Activated CD8-positive, alpha-beta memory T cell treated with anti-CD3 and anti-CD28 coated beads, Interleukin-2, amount 50 U/mL, for 1 hour (primary cell): ENCODE measurements around the gene EXD3.
"Not testable (repeated sequence)": the region's sequence is repeated elsewhere in the genome, so short reads cannot be mapped to it uniquely, and the experiment has no call there.

ENCODE experiments used
- DNase-seq: peaks from one replicate; pipeline ENCODE4 v3.0.0-alpha.2; 2020; ENCODE audit errors: extremely low read depth

EXD3 gene

DNA sequence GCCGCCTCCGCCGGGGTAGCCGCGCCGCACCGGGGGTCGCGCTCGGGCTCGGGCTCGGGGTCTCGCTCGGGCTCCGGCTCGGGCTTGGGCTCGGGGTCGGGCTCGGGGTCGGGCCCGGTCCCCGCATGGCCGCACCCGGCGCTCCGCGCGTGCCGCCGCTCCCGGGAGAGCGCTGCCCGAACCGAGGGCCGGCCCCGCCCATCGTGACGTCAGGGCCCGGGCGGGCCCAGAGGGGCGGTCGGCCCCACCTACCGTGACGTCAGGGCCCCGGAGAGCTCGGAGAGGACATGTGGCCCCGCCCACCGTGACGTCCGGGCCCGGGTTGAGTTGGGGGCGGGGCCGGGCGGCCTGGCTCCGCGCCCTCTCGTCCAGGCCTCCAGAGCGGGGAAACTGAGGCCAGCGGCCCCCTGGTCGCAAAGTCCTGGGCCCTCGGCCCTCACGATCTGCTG is 36.2 kb upstream of the EXD3 start, which contains the start of gene NSMF:
TSS of gene NSMF (minus strand) at position 183 of the 449 bp plus-strand sequence. CDS start 232 bp downstream, outside the sequence.
- DNase-seq: peak; percentile 83

DNA sequence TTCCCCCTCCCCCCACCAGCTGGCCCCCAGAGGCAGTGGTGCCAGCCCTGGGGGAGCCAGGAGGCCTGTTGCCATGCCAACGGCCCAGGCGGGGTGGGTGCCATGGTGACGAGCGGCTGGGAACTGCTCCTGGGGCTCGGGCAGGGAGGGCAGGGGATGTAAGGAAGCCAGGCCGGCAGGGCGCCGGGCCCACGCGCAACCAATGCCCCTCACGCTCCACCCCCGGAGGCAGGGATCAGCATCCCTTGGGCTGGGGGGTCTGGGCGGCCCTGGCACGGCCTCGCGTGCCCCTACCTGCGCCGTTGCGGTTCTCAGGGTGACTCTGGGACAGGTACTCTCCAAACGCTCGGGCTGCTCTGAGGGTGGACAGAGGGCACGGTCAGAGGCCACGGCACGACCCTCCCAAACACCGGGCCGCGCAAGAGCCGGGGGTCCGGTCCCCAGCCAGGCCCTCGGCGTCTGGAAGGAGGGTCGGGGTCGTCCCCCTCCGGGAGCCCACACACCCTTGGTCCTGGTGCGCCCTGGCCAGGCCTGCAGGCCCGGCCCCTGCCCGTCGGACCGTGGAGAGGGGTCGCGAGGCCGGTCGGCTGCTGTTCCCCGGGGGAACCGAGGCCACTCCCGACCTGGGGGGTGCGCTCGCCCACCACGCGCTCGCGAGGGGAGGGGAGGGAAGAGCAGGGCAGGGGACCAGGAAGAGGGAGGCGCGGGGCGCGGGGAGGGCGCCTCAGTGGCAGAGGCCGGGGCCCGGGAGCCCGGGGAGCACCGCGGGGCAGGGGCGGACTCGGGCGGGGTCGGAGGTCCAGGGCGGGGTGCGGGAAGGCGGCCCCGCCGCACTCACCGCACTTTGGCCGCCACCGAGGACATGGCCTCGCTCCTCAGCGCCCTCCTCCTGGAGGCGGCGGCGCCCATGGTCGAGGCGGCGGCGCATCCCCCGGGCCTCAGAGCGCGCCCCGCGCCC is 35.5 kb upstream of the EXD3 start:
- DNase-seq: no peak

DNA sequence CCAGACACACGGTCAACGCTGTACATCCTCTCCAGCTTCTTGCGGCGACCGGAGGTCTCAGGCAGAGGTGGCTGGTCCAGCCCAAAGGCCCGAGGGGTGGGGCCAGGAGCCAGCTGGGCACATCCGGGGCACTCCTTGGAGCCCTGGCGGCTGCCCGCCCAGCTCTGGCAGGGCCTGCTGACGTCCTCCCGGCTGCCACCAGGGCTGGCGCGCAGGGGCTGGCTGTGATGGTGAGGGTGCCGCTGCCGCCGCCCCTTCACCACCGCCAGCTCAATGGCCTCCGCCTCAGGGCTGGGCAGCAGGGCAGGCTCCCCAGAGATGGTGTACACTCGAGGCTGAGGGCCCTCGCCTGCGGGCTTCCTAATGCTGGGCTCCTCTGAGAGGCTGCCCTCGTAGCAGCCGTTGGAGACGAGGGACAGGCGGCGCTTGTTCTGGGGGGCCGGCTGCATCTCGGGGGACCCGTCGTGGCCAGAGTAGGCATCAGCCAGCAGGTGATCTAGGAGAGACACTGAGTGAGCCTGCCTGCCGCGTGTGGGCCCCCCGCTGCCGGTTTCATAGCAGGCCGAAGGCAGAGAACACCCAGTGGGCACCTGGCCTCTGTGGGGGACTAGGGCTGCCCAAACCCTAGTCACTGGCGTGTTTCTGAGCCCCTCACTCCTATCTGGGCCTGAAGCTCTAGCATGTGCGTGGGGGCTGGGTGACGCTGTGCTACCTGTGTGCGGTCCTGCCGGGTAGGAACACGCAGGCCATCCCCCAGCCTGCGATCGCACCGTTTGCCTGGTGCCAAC is 34.6 kb upstream of the EXD3 start:
- DNase-seq: no peak

DNA sequence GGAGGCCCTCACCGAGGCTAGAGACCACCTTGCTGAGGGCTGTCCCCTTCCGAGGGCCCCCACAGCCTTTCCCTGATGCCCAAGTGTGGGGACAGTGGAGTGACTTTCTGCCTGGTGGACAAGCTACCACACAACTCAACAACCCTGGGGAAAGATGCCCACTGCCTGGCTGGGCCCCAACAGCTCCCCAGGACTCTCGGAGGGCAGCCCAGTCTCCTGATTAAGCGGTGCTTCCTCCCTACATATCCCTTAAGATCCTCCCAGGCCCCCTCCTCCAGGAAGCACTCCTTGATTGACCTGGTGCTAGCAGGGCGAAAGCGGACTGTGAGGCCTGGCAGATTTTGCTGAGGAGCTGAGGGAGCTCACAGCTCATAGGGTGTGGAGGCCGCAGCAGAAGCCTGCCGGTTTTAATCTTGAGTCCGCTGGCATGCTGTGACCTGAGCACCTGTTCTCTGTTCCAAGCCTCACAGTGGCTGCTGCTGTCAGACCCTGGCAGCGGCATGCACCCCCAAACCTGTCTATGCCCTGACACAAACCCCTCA is 34.0 kb upstream of the EXD3 start:
- DNase-seq: no peak

DNA sequence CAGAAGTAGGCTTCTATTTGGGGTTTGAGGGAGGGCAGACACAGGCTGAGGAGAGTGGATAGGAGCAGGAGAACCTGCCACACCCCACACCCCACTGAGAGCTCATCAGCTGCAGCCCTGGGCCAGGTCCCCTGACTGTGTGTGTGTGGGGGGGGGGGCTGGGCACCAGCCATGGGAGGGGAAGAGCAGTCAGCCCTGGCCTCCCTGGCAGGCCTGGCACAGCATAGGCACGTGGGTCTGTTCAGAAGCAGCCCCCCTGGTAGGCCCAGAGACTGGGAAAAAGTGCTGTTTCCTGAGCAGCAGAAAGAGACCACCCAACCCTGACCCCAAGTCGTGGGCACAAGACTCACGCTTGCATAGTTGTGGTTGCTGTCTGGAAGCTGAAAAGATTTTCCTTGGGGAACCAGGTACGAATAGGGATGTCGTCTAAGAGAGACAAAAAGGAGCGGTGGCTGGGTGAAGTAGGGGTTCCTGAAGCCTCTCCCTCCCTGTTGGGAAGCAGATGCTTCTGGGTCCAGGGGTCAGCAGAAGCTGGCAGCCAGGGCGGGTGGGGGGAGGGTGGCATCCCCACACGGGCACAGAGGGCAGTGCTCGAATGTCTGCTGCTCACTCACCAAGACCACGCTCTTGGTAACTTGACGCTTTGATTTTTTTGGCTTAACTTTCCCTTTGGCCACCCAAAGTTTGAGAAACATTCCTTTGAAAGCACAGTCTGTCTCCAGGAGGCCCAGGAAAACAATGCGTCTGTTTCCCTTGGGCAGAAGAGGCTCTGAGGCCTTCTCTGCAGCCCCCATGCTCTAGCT is 33.3 kb upstream of the EXD3 start:
- no peak for DNase-seq

DNA sequence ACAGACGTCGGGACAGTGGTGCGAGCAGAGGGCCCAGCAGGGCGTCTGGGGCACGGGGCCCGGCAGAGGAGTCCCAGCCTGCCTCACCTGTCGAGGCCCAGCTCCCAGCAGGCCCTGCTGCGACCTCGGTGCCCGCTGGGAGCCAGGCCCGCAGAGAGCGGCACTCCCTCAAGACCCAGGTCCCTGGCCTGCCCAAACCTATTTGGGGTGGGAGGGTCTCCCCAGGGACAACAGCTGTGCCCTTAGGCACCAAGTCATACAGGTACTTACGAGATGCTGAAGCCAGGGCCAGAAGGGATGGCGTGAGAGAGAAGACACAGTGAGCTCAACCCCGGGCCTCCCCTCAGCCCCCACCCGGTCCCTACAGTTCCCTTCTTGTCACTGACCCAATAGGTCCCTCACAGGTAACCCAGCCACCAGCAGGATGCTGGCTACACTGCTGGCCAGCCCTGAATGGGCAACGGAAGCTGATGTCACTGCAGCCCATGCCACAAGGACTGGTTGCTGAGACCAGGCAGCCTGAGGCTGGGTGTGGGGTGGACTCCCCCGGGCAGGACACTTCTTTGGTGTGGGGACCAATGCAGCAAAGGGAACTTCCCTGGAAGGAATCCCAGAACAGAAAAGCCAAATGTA is 32.5 kb upstream of the EXD3 start:
- DNase-seq: no peak

DNA sequence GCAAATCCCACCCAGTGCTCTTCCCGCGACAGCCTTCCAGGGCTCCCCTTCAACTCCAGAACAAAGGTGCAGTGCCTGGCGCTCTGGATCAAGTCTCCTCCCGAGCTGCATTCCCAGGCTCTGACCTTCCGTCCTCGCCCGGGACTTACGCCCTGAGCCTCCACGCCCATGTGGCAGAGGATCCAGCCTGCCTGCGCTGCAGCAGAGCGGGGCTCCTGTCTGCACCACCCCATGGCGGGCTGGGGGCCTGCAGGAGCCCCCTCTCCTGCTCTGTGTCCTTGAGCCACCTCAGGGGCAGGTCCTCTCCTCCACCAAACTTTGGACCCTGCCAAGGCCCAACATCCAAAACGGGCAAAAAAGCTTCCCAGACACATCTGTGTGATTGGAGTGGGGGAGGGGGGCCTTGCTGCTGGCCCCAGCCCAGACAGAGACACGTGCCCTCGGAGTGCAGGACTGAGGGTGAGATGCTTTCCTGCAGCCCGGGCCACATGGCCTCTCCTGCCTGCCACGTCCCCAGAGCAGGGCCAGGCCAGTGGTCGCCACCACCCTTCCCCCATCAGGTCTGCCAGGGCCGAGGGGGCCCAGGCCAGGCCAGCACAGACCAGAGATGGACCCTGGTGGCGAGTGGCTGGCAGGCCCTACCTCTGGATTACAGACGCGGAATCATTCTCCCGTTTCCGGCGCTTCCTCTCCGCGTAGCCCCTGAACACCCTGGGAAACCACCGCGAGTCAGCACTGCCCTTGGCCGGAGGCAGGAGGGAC is 31.8 kb upstream of the EXD3 start:
- no peak for DNase-seq

DNA sequence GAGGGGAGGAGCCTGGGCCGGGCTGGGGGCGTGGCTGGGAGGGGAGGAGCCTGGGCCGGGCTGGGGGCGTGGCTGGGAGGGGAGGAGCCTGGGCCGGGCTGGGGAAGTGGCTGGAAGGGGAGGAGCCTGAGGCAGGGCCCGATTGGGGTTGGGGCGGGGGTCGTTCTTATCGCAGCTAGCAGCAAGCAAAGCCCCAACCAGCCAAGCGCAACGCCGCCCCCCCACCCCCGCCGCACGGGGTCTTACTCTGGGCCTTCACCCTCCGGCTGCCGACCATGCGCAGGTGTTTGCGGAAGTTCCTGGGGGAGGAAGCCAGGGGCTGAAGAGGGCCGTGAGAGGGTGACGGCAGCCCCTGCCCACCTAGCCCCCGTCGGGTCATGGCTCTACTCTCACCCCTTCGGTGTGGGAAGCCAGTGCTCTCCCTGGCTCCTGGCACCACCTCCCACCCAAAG is 31.2 kb upstream of the EXD3 start:
- DNase-seq: no peak

DNA sequence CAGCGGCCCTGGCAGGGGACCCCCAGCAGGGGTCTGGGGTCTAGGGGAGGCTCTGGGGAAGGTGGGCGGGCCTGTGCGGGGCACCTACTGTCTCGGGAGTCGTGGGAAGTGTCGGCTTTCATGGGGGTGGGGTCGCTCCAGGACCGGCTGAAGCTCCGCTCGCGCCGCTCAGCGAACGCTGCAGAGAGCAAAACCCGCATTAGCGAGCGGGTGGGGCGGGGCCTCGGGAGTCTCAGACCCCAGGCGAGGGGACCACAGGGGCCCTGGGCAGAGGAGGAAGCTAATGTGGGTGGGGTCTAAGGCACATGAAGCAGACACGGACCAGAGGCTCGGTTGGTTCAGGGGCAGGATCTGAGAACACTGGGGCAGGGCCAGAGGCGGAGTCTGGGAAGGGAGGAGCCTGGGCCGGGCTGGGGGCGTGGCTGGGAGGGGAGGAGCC is 30.7 kb upstream of the EXD3 start:
- DNase-seq: no peak

DNA sequence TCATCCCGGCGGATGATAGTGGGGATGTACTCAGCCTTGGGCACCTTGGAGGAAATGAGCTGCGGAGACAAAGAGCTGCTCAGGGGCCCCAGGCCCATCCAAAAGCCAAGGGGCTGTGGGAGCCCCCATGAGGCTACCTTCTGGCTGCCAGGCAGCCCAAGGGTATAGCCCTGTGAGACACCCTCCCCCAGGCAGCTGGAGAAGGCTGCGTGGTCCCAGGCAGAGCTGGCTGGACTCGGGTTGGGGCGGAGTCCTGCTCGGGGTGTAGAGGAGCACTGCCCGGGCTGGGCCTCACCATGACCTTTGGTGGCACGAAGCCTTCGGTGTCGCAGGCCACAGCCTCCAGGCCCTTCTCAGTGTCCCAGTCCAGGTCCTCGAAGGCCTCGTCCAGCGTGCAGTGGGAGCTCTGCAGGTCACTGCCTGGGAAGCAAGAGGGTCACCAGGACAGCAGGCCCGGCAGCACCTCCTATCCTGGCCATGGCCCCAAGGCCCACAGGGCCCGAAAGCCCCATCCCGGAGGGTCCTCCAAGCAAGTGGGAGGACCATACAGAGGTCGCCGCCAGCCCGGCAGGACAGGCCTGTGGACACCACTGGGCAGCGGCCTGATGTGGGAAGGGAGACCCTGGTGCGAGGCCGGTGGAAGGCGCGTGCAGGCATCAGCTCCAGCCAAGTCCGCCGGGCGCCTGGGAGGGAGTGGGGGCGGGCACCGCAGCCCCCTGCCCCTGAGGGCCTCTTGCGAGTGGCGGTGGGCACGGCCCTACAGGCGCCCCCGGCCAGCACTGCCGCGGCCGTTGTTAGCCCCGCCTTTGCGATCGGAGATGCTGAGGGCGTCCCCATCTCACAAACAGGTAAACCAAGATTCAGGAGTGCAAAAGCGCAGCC is 30.0 kb upstream of the EXD3 start:
- DNase-seq: no peak

DNA sequence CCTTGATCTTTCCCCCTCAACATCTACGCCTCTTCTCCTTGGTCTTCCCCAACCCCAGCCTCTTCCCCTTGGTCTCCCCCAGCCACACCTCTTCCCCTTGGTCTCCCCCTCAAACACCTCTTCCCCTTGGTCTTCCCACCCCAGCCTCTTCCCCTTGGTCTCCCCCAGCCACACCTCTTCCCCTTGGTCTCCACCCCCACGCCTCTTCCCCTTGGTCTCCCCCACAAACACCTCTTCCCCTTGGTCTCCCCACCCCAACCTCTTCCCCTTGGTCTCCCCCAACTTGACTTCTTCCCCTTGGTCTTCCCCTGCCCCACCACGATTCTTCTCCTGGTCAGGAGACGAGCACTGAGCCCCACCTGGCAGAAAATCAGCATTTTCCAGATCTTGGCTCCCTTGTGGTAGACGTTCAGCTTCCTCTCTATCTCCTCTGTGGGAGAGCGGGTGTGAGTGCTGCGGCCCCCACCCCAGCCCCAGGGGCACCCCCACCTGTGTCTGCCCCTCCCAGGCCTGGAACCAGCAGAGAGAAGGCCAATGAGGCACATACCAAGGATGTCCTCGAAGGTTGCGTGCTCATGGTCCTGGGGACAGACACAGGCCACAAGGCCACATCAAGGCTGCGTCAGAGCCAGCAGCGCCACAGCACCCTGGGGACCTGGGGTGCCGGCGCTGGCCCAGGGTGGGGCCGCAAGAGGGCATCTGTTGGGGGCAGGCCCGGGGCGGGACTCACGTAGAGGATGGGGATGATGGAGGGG is 29.2 kb upstream of the EXD3 start:
- no peak for DNase-seq

DNA sequence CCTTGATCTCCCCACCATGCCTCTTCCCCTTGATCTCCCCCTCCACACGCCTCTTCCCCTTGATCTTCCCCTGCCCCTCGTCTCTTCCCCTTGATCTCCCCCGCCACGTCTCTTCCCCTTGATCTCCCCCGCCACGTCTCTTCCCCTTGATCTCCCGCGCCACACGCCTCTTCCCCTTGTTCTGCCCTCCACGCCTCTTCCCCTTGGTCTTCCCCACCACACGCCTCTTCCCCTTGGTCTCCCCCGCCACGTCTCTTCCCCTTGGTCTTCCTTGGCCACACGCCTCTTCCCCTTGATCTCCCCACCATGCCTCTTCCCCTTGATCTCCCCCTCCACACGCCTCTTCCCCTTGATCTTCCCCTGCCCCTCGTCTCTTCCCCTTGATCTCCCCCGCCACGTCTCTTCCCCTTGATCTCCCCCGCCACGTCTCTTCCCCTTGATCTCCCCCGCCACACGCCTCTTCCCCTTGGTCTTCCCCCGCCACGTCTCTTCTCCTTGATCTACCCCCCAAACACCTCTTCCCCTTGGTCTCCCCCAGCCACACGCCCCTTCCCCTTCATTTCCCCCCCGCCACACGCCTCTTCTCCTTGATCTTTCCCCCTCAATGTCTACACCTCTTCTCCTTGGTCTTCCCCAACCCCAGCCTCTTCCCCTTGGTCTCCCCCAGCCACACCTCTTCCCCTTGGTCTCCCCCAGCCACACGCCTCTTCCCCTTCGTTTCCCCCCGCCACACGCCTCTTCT is 28.5 kb upstream of the EXD3 start:
- not testable (repeated sequence) for DNase-seq

DNA sequence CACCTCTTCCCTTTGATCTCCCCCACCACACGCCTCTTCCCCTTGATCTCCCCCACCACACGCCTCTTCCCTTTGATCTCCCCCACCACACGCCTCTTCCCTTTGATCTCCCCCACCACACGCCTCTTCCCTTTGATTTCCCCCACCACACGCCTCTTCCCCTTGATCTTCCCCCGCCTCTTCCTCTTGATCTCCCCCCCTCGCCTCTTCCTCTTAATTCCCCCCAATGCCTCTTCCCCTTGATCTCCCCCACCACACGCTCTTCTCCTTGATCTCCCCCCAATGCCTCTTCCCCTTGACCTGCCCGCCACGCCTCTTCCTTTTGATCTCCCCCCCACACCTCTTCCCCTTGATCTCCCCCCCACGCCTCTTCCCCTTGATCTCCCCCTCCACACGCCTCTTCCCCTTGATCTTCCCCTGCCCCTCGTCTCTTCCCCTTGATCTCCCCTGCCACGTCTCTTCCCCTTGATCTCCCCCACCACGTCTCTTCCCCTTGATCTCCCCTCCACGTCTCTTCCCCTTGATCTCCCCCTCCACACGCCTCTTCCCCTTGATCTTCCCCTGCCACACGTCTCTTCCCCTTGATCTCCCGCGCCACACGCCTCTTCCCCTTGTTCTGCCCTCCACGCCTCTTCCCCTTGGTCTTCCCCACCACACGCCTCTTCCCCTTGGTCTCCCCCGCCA is 27.7 kb upstream of the EXD3 start:
- peak; percentile 39 for DNase-seq

DNA sequence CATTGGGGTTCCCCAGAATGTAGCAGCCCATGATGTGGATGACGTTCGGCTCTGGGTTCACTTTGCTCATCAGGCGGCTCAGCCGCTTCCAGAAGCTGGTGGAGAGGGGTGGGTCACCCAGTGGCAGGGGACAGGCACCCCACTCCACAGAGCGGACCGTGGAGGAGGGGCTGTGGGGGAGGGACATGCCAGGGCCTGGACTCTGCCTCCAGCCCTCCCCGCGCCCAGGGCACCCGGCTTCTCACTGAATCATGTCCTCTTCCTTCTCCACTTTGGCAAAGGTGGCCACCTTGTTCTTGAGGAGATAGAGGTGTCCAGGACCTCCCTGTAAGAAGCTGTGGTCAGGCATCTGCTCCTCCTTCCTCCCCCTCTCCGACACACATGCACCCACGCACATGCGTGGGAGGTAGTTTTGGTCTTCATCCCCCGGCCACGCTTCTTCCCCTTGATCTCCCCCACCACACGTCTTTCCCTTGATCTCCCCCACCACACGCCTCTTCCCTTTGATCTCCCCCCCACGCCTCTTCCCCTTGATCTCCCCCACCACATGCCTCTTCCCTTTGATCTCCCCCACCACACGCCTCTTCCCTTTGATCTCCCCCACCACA is 27.1 kb upstream of the EXD3 start:
- DNase-seq: peak; percentile 22

DNA sequence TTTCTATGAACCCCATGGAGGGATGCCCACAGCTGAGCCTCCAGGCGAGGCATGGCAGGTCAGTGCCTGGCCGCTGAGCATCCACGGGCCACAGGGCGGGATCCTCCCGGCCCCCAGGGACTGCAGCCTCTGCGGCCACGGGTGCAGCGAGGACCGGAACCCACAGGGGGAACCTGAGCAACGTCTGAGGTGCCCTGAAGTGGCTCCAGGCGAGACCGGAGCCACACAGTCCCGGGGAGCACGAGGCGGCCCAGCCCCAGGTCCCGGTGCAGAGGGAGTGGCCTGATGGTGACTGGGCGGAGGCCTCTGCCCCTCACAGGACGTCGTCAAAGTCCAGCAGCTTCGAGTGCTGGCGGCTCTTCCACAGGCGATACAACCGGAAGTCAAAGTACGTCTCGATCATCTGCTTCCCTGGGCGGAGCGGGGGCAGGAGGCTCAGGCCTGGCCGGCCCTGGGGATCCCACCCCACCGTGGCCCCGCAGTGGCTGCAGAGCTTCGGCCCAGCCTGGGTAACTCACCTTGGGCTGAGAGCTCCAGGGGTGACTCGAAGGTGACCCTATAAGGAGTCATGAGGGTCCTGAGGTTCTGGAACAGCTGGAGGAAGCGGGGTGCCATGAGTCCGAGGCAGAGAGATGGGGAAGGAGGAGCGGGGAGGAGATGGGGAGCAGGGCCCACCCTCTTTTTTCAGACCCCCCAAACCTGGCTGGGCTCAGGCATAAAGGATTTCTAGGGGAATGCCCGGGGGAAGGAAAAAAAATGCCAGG is 26.3 kb upstream of the EXD3 start:
- no peak for DNase-seq

DNA sequence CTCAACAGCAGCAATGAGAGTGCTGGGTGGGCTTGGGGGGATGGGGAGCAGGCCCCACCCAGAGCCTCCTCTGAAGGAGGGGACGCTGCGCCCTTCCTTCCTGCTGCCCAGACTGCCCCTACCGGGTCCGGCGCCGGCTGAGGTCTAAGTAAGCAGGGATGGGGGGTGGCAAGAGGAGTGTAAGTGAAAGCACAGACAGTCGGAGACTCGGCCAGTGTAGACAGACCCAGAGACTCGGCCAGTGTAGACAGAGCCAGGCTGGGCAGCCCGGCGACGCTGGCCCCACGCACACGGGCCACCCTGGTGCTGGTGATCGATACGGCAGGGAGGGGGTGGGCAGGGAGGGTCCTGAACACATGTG is 25.6 kb upstream of the EXD3 start:
- no peak for DNase-seq
